ENCODE results near the gene NCOA1.

Gene NCOA1

GRCh38 chr2:24643051-24643450, 152.0 kb downstream of the NCOA1 start:
- ChIA-PET POLR2A (interaction anchor here (0.5 kb wide), 1 partner anchor 554 kb away, joined by 4 read pairs; no protein-coding TSS in a partner anchor), CTCF (interaction anchor here (0.7 kb wide), 1 partner anchor 30 kb away, joined by 4 read pairs; no protein-coding TSS in a partner anchor)
- Histone ChIP-seq H3K4me3 (ENCODE audit: low read depth, low read length) (no peak overlapping the region), H3K9me3 (ENCODE audit: control insufficient read depth, insufficient read depth, low read depth, low read length) (no peaks in the 10 kb centered on the region), H3K4me1 (ENCODE audit: control insufficient read depth, insufficient read depth, low read length) (peaks cover 4% of the 10 kb centered on the region; the same call in 1 of the 2 replicates), H3K36me3 (ENCODE audit: control insufficient read depth in 2 of 2, insufficient read depth in 1 of 2, low read length in 2 of 2) (no peaks in the 10 kb centered on the region), H3K27ac (ENCODE audit: extremely low read depth, low read depth, low read length) (no peak overlapping the region)
- TF ChIP-seq ZNF560 (tag by site-specific recombination; IDR thresholded peaks at IDR 0.05; ENCODE audit: borderline replicate concordance) = no peak
- TF ChIP-seq ZNF26 (tag by site-specific recombination; IDR thresholded peaks at IDR 0.05) = no peak
- TF ChIP-seq EGR2 (tag by site-specific recombination; IDR thresholded peaks at IDR 0.05; ENCODE audit: low read depth) = no peak
- TF ChIP-seq ZSCAN18 (tag by site-specific recombination; IDR thresholded peaks at IDR 0.05) = no peak
- no peak for TF ChIP-seq ZNF777 (tag by site-specific recombination; IDR thresholded peaks at IDR 0.05; ENCODE audit: borderline replicate concordance)
- no peak for TF ChIP-seq ZFP41 (tag by site-specific recombination; IDR thresholded peaks at IDR 0.05; ENCODE audit: borderline replicate concordance)
- no peak for TF ChIP-seq TSHZ1 (tag by site-specific recombination; IDR thresholded peaks at IDR 0.05; ENCODE audit: borderline replicate concordance)
- no peak for TF ChIP-seq HOXA7 (CRISPR knock-in tag; IDR thresholded peaks at IDR 0.05; ENCODE audit: borderline replicate concordance)
- no peak for TF ChIP-seq ZNF654 (tag by site-specific recombination; IDR thresholded peaks at IDR 0.05; ENCODE audit: low read depth)
- no peak for TF ChIP-seq ZBTB7A (tag by site-specific recombination; IDR thresholded peaks at IDR 0.05; ENCODE audit: low read depth)
- TF ChIP-seq ZNF394 (tag by site-specific recombination; IDR thresholded peaks at IDR 0.05; ENCODE audit: borderline replicate concordance) = no peak
- no peak for TF ChIP-seq ZFHX2 (tag by site-specific recombination; conservative IDR thresholded peaks at IDR 0.05)
- TF ChIP-seq ZNF596 (tag by site-specific recombination; IDR thresholded peaks at IDR 0.05) = no peak
- TF ChIP-seq ZNF830 (tag by site-specific recombination; IDR thresholded peaks at IDR 0.05; ENCODE audit: low read depth) = no peak

- Histone ChIP-seq H3K4me3 (ENCODE audit: low read depth, low read length) (no peak overlapping the region), H3K36me3 (ENCODE audit: control insufficient read depth in 2 of 2, insufficient read depth in 1 of 2, low read length in 2 of 2) (no peaks in the 10 kb centered on the region), H3K27ac (ENCODE audit: extremely low read depth, low read depth, low read length) (no peak overlapping the region), H3K4me1 (ENCODE audit: control insufficient read depth, insufficient read depth, low read length) (peaks cover 4% of the 10 kb centered on the region; the same call in 1 of the 2 replicates), H3K9me3 (ENCODE audit: control insufficient read depth, insufficient read depth, low read depth, low read length) (no peaks in the 10 kb centered on the region)
- POLR2A ChIA-PET = no interaction called here
- TF ChIP-seq ZNF10 (tag by site-specific recombination; IDR thresholded peaks at IDR 0.05) (no peak), ZNF354C (tag by site-specific recombination; IDR thresholded peaks at IDR 0.05; ENCODE audit: borderline replicate concordance, low read depth) (no peak), AEBP2 (tag by site-specific recombination; IDR thresholded peaks at IDR 0.05; ENCODE audit: borderline replicate concordance) (no peak), SALL2 (tag by site-specific recombination; IDR thresholded peaks at IDR 0.05; ENCODE audit: borderline replicate concordance) (no peak), SCRT2 (tag by site-specific recombination; IDR thresholded peaks at IDR 0.05) (0 out of 2 replicates have a peak, but pooled peaks have one; percentile 27), ZBTB21 (tag by site-specific recombination; IDR thresholded peaks at IDR 0.05) (no peak), ZNF580 (tag by site-specific recombination; IDR thresholded peaks at IDR 0.05) (no peak)
- CTCF ChIA-PET = interaction anchor here (0.6 kb wide), 1 partner anchor 560 kb away, joined by 3 read pairs; no protein-coding TSS in a partner anchor
These were observed 153.0 kb downstream of the NCOA1 start for GRCh38 chr2:24644032-24644431.
